ENCODE measurements around the gene HDLBP. TPM values are rescaled to one million over a fixed set of nuclear protein-coding genes. Genes with fewer than 3 reads are reported as not detected.

Gene HDLBP
- total and polyA plus RNA-seq, 10 of the 15 experiments (the other 5 are each of a cell fraction or from before 2014, with no cell fraction given) = 19.5 to 383 (median 249) TPM

DNA sequence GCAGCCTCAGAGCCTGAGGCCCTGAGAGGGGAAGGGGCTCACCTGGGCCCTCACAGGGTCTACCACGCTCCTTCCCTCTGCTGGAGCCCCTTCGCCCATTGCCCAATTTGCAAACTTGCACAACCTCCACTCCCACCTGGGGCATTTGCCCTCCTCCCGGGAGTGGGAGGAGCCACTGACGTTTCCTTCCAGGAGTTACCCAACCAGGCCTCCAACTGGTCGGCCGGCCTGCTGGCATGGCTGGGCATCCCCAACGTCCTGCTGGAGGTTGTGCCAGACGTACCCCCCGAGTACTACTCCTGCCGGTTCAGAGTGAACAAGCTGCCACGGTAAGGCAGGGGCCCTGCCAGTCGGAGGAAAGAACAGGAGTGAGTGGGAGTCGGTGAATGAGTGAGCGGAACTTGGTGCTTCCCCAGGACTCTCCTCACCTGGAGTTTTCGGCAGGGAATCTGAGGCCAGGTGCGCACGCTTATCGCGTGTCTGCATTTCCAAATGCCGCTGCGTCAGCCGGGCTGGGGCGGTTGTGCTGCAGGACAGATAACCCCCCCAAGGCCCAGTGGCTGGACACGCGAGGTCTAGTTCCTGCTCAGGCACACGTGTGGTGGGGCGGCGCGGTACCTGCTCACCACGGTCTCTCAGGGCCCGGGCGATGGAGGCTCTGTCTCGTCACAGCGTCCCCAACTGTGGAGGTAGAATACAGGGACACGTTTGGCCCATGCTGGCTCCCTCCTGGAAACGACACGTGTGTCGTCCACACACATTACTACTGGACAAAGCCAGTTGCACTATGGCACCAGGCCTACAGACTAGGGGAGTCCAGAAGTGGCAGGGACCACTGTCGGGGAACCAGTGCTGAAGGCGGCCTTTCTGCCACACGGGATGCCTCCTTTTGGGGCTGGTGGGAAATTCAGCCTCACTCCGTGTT lies 115.3 kb downstream of the HDLBP start:
- ChIA-PET RAD21 (ENCODE audit: unreplicated experiment) (no interaction called here), CTCF (no interaction called here), SMC1A (ENCODE audit: uncharacterized antibody, unreplicated experiment) (no interaction called here), POLR2A (no interaction called here)
- no peak overlapping the region for H3K4me2 ChIP-seq (ENCODE audit: control insufficient read depth, insufficient read depth)
- no peaks in the 10 kb centered on the region for H4K20me1 ChIP-seq (ENCODE audit: control insufficient read depth, insufficient read depth)
- in situ Hi-C loops (cut with MboI) (no loop called here), intact Hi-C loops (cut with micrococcal nuclease; ENCODE audit: unreplicated experiment) (no loop called here)
- no peak for FAIRE-seq
- no peaks in the 10 kb centered on the region for H3K4me1 ChIP-seq (ENCODE audit: control insufficient read depth, insufficient read depth, low read length)
- no peak for DNase-seq (ENCODE audit: low read depth, low spot score)
- H3K4me3 ChIP-seq = no peak overlapping the region
- no peak overlapping the region for H3K9ac ChIP-seq (ENCODE audit: control insufficient read depth, insufficient read depth, low read length)
- no TSS peak for BruUV-seq (replicated peaks)
- no peak overlapping the region for H2AFZ ChIP-seq (ENCODE audit: control insufficient read depth, low read depth, low read length)
- H3K27me3 ChIP-seq (replicated peaks in 1 of 2; ENCODE audit: control insufficient read depth in 2 of 2, insufficient read depth in 2 of 2, low read length in 1 of 2) = no peaks in the 10 kb centered on the region
- H3K9me3 ChIP-seq (replicated peaks; ENCODE audit: control insufficient read depth, insufficient read depth, low read length) = no peaks in the 10 kb centered on the region
- H3K36me3 ChIP-seq (ENCODE audit: control insufficient read depth in 2 of 2, insufficient read depth in 2 of 2, low read length in 1 of 2) = no peaks in the 10 kb centered on the region
- 71% methylated on average over 38 of the region's 42 CpGs for WGBS (ENCODE audit: insufficient coverage, insufficient replicate concordance, low lambda C conversion rate, missing lambda C conversion rate)
- no peak overlapping the region for H3K27ac ChIP-seq (ENCODE audit: control insufficient read depth, insufficient read depth)
- TF ChIP-seq WRNIP1 (IDR thresholded peaks at IDR 0.05; ENCODE audit: borderline replicate concordance, low read depth, low read length) (no peak), RAD51 (IDR thresholded peaks at IDR 0.05) (no peak), FOXM1 (IDR thresholded peaks at IDR 0.05; ENCODE audit: low read depth, low read length) (no peak), MEF2A (IDR thresholded peaks at IDR 0.05; ENCODE audit: insufficient read depth, low read depth, low read length) (no peak), BMI1 (IDR thresholded peaks at IDR 0.05; ENCODE audit: borderline replicate concordance) (no peak), CHD4 (IDR thresholded peaks at IDR 0.05) (no peak), TAF1 (IDR thresholded peaks at IDR 0.05; ENCODE audit: borderline replicate concordance, low read depth, low read length) (no peak), SMC3 (IDR thresholded peaks at IDR 0.05; ENCODE audit: borderline replicate concordance, low read length) (no peak), ZZZ3 (IDR thresholded peaks at IDR 0.05; ENCODE audit: control insufficient read depth, insufficient read length, low read depth) (no peak), ZNF622 (IDR thresholded peaks at IDR 0.05) (no peak), CEBPB (IDR thresholded peaks at IDR 0.05; ENCODE audit: borderline replicate concordance in 1 of 2, low read depth in 2 of 2, low read length in 2 of 2) (no peak), RBBP5 (conservative IDR thresholded peaks at IDR 0.05) (no peak), JUNB (IDR thresholded peaks at IDR 0.05) (no peak), SMAD1 (IDR thresholded peaks at IDR 0.05; ENCODE audit: low read depth, partially characterized antibody) (no peak), BACH1 (IDR thresholded peaks at IDR 0.05; ENCODE audit: borderline replicate concordance) (no peak), EED (IDR thresholded peaks at IDR 0.05; ENCODE audit: low read depth) (no peak)
- TF ChIP-seq, protein P1, sequence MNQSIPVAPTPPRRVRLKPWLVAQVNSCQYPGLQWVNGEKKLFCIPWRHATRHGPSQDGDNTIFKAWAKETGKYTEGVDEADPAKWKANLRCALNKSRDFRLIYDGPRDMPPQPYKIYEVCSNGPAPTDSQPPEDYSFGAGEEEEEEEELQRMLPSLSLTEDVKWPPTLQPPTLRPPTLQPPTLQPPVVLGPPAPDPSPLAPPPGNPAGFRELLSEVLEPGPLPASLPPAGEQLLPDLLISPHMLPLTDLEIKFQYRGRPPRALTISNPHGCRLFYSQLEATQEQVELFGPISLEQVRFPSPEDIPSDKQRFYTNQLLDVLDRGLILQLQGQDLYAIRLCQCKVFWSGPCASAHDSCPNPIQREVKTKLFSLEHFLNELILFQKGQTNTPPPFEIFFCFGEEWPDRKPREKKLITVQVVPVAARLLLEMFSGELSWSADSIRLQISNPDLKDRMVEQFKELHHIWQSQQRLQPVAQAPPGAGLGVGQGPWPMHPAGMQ (IDR thresholded peaks at IDR 0.05; ENCODE audit: borderline replicate concordance) = no peak
- TF ChIP-seq, protein P2, sequence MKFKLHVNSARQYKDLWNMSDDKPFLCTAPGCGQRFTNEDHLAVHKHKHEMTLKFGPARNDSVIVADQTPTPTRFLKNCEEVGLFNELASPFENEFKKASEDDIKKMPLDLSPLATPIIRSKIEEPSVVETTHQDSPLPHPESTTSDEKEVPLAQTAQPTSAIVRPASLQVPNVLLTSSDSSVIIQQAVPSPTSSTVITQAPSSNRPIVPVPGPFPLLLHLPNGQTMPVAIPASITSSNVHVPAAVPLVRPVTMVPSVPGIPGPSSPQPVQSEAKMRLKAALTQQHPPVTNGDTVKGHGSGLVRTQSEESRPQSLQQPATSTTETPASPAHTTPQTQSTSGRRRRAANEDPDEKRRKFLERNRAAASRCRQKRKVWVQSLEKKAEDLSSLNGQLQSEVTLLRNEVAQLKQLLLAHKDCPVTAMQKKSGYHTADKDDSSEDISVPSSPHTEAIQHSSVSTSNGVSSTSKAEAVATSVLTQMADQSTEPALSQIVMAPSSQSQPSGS (IDR thresholded peaks at IDR 0.05; ENCODE audit: low read length) = no peak
- TF ChIP-seq, protein P3, sequence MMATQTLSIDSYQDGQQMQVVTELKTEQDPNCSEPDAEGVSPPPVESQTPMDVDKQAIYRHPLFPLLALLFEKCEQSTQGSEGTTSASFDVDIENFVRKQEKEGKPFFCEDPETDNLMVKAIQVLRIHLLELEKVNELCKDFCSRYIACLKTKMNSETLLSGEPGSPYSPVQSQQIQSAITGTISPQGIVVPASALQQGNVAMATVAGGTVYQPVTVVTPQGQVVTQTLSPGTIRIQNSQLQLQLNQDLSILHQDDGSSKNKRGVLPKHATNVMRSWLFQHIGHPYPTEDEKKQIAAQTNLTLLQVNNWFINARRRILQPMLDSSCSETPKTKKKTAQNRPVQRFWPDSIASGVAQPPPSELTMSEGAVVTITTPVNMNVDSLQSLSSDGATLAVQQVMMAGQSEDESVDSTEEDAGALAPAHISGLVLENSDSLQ (IDR thresholded peaks at IDR 0.05) = no peak
- no peaks in the 10 kb centered on the region for H3K79me2 ChIP-seq (ENCODE audit: control insufficient read depth, insufficient read depth, low read length)
- no peak for ATAC-seq

Measured in GM12878 (cell line).